ENCODE results near the gene GLUD1.
"Not testable (repeated sequence)": the region's sequence is repeated elsewhere in the genome, so short reads cannot be mapped to it uniquely, and the experiment has no call there.

- TF ChIP-seq CTCF (conservative IDR thresholded peaks at IDR 0.05 in 1 of 2, IDR thresholded peaks at IDR 0.05 in 1 of 2; ENCODE audit: low read depth in 1 of 2, low read length in 2 of 2); EZH2 (IDR thresholded peaks at IDR 0.05; ENCODE audit: low read length, missing control alignments): not testable (repeated sequence)
These were observed 33.0 kb upstream of the GLUD1 start for GRCh38 chr10:87127607-87128156.

Data from fibroblast of lung (primary cell).